Measurements from ENCODE around the gene BNIPL.

Gene BNIPL

GRCh38 chr1:151009674-151010345 is 26.6 kb upstream of the BNIPL start:
- DNase-seq (ENCODE audit: low read depth, low spot score): no peak

DNA sequence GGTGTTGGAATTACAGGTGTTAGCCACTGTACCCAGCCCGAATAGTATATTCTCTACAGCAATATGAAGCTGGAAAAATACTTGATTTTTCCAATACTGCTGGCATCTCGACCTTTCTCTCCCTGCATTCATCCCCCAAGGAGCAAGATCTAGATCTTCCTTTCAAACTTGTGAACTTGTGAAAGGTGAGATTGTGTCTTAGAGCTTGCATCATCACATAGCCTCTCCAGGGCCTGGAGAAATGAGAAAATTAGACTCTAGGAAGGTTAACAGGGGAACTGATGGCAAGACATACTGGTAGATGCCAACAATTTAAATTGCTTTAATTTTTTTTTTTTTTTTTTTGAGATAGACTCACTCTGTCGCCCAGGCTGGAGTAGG is 26.1 kb upstream of the BNIPL start:
- DNase-seq (ENCODE audit: low read depth, low spot score): no peak

- DNase-seq (ENCODE audit: low read depth, low spot score): no peak
Measured at GRCh38 chr1:151011154-151011850, 25.1 kb upstream of the BNIPL start.

GRCh38 chr1:151012684-151013471 is 23.5 kb upstream of the BNIPL start:
- DNase-seq (ENCODE audit: low read depth, low spot score): no peak

DNA sequence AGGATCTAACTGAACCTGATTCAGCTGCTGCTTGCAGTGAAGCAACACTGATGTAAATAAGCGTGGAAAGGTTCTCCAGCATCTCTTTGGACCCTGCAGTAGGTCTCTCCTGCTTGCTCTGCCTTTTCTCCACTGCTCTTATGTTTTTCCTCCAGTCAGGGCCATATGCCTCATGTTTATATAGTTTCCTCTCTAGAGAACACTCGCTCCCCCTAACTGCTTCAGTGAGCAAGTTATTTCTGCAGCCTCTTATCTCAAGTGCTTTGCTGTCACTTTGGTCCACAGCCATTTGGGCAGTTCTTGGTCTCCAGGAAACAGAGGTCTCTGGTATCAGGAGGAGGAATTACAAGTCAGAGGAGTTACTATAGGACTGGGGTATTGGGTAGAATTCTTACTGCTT is 22.9 kb upstream of the BNIPL start:
- no peak for DNase-seq (ENCODE audit: low read depth, low spot score)

- no peak for DNase-seq (ENCODE audit: low read depth, low spot score)
Measured at GRCh38 chr1:151024540-151025146, 11.7 kb upstream of the BNIPL start.

DNA sequence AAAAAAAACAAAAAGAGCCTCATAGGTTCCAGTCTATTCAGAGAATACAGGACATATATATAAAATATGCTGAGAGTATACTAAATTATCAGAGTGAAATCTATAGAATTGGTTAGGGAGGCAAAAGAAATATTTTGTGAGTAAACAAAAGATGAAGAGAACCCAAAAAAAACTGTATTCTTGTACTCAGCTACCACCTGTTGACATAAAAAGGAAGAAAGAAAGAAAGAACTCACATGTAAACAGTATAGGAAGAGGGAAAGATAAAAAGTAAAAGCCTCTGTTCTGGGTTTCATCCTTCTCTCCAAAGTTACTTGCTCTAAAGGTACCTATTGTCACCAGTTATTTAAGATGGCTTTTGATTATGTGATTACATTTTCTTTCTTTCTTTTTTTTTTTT is 9.9 kb upstream of the BNIPL start:
- DNase-seq (ENCODE audit: low read depth, low spot score): no peak

DNA sequence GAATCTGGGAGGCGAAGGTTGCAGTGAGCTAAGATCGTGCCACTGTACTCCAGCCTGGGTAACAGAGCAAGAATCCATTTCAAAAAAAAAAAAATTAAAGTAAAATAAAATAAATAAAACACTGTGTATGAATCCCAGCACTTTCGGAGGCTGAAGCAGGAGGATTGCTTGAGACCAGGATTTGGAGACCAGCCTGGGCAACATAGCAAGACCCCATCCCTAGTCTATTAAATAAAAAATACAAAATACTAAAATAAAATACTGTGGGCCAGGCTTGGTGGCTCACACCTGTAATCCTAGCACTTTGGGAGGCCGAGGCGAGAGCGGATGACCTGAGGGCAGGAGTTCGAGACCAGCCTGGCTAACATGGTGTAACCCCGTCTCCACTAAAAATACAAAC is 4.2 kb upstream of the BNIPL start:
- no peak for DNase-seq (ENCODE audit: low read depth, low spot score)

DNA sequence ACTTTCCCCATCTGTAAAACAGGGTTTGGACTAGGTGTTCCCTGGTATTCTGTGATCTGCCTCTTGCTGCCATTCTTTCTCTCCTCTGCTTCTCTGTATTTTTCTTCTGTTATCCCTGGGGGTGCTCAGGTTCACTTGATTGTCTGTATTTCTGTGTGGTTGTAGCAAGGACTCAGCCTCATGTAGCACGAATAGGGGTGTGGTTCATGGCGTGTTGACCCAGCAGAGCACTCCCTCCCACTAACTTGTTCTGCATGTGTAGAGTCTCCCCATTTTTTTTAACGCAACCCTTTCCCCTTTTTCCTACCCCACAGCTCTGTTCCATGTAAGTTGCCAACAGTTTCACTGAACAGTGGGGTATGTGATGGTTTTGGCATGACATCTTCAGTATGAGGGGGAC is 1.2 kb upstream of the BNIPL start:
- DNase-seq (ENCODE audit: low read depth, low spot score): no peak

GRCh38 chr1:151037032-151037431 is 646 bp downstream of the BNIPL start:
- no peak for DNase-seq (ENCODE audit: low read depth, low spot score)

DNA sequence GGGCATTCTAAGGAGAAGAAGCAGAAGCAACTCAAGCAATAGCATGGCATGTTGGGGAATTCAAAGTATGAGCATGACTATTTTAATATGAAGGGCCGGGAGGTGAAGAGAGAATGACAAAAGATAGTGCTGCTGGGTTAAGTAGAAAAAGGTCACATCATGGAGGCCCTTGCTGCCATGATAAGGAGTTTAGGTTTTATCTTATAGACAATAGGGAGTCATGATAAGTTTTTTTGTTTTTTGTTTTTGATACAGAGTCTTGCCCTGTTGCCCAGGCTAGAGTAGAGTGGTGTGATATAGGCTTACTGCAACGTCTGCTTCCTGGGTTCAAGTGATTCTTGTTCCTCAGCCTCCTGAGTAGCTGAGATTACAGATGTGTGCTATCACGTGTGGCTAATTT is 3.1 kb downstream of the BNIPL start:
- no peak for DNase-seq (ENCODE audit: low read depth, low spot score)

DNA sequence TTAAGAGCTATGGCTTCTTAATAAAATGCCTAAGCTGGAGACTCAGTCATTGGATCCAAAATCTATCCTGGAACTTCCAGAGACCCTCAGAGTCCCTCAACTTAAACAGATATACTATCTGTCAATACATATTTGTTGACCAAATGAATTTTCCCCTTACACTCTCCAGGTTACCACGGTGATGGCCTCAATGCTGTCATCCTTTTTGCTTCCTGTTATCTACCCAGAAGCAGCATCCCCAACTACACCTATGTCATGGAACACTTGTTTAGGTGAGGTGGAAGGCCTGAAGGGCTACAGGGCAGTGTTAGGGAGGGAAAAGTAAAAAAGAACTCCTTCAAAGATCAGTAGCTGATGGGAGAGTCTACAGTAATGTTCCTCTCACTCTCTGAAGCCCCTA is 6.8 kb downstream of the BNIPL start:
- DNase-seq (ENCODE audit: low read depth, low spot score): no peak

- no peak for DNase-seq (ENCODE audit: low read depth, low spot score)
Measured at GRCh38 chr1:151047591-151047924, 11.2 kb downstream of the BNIPL start, which contains the start of gene C1orf56. C1orf56 (plus strand) TSS chr1:151047751; CDS start chr1:151047848, 97 bp downstream.

DNA sequence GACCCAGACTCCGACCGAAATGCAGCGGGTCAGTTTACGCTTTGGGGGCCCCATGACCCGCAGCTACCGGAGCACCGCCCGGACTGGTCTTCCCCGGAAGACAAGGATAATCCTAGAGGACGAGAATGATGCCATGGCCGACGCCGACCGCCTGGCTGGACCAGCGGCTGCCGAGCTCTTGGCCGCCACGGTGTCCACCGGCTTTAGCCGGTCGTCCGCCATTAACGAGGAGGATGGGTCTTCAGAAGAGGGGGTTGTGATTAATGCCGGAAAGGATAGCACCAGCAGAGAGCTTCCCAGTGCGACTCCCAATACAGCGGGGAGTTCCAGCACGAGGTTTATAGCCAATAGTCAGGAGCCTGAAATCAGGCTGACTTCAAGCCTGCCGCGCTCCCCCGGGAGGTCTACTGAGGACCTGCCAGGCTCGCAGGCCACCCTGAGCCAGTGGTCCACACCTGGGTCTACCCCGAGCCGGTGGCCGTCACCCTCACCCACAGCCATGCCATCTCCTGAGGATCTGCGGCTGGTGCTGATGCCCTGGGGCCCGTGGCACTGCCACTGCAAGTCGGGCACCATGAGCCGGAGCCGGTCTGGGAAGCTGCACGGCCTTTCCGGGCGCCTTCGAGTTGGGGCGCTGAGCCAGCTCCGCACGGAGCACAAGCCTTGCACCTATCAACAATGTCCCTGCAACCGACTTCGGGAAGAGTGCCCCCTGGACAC is 11.7 kb downstream of the BNIPL start:
- DNase-seq (ENCODE audit: low read depth, low spot score): no peak

GRCh38 chr1:151048645-151049032 is 12.3 kb downstream of the BNIPL start:
- DNase-seq (ENCODE audit: low read depth, low spot score): no peak

GRCh38 chr1:151049458-151049857 is 13.1 kb downstream of the BNIPL start:
- DNase-seq (ENCODE audit: low read depth, low spot score): no peak

DNA sequence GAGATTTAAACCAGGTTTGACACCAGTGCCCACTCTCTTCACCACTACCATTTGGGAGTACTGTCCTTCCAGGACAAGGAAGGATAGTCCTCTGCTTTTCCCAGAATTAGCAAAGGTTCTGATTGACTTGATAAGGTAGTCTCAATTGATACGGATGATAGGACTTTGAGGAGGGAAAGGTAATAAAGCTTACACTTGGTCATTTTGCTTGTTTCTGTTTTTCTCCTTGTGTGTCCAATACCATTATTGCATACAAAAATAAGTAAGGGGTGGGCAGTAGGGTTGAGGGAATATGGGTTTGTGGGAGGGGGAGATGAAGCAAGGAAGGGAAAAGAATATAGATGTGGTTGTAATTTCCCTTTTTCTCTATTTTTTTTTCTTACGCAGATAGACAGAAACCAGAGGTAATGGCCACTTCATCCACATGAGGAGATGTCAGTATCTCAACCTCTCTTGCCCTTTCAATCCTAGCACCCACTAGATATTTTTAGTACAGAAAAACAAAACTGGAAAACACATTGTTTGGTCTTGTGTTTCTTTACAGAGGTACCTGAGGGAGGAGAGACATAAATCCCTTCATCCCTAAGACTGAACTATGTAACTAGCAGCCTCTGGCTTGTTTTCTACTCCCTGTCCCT is 13.8 kb downstream of the BNIPL start:
- DNase-seq (ENCODE audit: low read depth, low spot score): no peak

DNA sequence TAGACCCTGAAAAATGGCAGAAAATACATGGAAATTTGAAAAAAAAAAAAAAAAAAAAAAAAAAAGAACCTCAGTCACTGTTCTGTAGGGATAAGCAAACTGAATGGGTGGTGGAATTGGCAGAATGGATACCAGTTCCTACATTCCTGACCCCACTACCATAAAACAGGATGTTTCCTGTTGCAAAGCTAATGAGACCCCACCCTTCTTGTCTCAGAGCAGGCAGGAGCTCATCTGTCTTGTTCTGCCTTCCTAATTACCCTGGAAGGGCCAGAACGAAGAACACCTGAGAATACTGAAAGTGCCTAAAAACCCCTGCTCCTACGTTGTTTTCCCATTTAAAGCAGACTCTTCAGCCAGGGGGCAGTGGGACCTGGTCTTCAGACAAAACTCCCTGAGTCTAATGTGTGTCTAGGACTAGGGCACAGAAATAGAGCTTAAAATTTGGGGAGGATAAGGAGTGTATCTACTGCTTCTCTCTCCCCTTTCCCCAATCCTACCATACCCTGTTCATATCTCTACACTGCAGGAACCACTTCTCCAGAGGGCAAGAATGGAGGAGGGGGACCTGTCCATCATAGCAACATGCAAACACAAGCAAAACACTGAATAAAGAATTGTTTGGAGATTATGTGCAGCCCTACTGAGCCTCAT is 15.1 kb downstream of the BNIPL start:
- DNase-seq (ENCODE audit: low read depth, low spot score): no peak

- no peak for DNase-seq (ENCODE audit: low read depth, low spot score)
Measured at GRCh38 chr1:151054971-151055547, 18.7 kb downstream of the BNIPL start.

- no peak for DNase-seq (ENCODE audit: low read depth, low spot score)
Measured at GRCh38 chr1:151055581-151055980, 19.2 kb downstream of the BNIPL start.

Measured in brain pericyte (primary cell).